ENCODE results near the gene ZBTB7B.

ZBTB7B gene

DNA sequence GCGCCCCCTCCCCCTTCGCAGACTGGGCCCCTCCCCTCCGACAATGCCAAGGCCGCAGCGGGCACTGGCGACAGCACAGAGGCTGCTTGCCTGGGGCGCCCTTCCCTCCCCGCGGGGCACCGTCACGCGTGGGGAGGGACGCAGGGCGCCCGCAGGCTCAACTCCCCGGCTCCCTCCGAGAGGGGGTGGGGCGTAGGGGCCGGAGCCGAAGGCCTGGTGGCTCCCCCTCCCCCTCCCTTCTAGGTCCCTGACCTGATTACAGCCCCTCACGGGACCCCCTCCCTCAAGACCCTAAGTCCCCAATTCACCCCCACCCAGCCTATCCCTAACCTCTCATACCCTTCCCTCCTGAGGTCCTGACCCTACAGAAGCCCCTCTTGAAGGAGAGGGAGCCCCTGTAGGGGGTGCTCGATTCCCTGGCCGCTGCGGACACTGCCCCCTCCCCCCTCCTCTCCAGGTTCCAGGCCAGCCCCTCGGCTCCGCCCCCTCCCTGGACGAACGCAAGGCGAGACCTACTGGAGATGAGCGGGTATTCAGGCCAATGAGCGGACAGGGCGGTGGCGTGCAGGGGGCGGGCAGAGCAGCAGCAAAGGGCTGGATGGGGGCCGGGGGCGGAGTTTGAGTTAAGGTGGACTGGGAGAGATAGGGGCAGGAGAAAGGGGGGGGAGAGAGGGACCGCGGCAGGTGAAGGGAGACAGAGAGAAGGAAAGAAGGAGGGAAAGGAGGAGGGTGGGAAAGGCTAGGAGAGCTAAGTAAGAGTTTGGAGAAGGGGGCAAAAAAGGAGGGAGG lies 733 bp upstream of the ZBTB7B start:
- TF ChIP-seq, protein P1, sequence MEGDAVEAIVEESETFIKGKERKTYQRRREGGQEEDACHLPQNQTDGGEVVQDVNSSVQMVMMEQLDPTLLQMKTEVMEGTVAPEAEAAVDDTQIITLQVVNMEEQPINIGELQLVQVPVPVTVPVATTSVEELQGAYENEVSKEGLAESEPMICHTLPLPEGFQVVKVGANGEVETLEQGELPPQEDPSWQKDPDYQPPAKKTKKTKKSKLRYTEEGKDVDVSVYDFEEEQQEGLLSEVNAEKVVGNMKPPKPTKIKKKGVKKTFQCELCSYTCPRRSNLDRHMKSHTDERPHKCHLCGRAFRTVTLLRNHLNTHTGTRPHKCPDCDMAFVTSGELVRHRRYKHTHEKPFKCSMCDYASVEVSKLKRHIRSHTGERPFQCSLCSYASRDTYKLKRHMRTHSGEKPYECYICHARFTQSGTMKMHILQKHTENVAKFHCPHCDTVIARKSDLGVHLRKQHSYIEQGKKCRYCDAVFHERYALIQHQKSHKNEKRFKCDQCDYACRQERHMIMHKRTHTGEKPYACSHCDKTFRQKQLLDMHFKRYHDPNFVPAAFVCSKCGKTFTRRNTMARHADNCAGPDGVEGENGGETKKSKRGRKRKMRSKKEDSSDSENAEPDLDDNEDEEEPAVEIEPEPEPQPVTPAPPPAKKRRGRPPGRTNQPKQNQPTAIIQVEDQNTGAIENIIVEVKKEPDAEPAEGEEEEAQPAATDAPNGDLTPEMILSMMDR (IDR thresholded peaks at IDR 0.05; ENCODE audit: low read depth, low read length) = peak; percentile 65
- peak; percentile 98 for DNase-seq (ENCODE audit: extremely low read depth, low read depth)

- TF ChIP-seq, protein P1 (IDR thresholded peaks at IDR 0.05; ENCODE audit: low read depth, low read length) = no peak
- no peak for DNase-seq (ENCODE audit: extremely low read depth, low read depth)
Measured at GRCh38 chr1:155003227-155003765, 694 bp downstream of the ZBTB7B start.

DNA sequence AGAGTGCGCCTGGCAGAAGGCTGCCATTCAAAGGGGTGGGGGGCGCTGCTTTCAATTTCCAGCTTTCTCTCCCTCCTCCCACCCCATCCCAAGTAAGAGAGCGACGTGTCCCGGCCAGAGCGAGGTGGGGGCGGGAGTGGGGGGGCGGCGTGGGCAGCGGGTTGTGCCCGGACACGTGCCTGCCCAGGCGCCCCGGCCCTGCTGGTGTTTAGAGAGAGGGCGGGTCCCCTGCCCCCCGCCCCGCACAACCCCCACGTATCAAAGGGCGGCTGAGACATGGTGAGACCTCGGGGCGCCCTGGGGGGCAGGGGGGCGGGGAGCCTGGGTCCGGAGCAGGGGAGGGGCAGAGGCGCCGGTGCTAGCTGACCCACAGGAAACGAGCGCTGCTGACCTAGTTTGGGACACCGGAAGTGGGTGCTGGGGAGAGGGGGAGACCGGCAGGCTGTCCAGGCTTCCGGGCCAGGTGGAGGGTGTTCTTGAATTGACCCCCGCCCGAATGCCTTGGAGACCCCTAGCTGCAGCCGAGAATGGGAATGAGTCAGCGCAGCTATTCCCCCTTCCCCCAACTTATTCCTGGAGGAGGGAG lies 1.3 kb downstream of the ZBTB7B start:
- TF ChIP-seq, protein P1 (IDR thresholded peaks at IDR 0.05; ENCODE audit: low read depth, low read length) = no peak
- DNase-seq (ENCODE audit: extremely low read depth, low read depth) = no peak

DNA sequence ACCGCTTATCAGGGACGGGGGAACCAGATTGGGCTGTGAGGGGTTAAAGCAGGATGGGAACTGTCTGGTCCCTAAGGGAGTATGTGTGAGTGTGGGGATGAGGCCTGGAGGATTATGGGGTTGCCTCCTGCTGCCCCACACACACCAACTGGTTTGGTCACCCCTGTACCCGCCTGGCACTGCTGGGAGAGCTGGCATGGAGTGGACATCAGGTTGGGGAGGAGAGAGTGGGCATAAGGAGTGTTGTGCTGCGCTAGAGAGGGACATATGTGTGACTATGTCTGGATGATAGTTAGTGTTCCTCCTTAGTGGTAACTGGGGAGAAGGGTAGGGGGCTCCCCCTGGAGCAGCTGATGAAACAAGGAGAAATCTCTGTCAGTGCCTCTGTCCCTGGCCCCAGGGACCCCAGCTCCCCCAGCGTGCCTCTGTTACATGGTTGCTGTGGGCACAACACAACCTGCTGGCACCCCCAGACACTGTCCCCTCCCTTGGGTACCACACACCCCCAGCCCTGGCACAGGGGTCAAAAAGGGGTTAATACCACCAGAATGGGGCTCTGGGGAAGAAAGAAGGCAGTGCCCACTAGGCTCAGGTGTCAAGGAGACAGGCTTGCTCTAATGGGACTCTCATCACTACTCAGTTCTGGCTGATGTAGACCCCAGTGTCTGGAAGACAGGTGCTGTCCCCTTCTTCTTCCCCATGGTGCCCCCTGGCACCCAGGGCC lies 1.9 kb downstream of the ZBTB7B start:
- no peak for DNase-seq (ENCODE audit: extremely low read depth, low read depth)
- TF ChIP-seq, protein P1 (IDR thresholded peaks at IDR 0.05; ENCODE audit: low read depth, low read length) = no peak

GRCh38 chr1:155005076-155006011 lies 2.7 kb downstream of the ZBTB7B start:
- TF ChIP-seq, protein P1 (IDR thresholded peaks at IDR 0.05; ENCODE audit: low read depth, low read length) = no peak
- no peak for DNase-seq (ENCODE audit: extremely low read depth, low read depth)

- DNase-seq (ENCODE audit: extremely low read depth, low read depth) = no peak
- TF ChIP-seq, protein P1 (IDR thresholded peaks at IDR 0.05; ENCODE audit: low read depth, low read length) = no peak
Measured at GRCh38 chr1:155006601-155007101, 4.0 kb downstream of the ZBTB7B start.
